ENCODE measurements around the gene INHBE.
"Not testable (repeated sequence)": the region's sequence is repeated elsewhere in the genome, so short reads cannot be mapped to it uniquely, and the experiment has no call there.

The INHBE gene

GRCh38 chr12:57454566-57455373 is at the start of gene INHBE:
TSS of gene INHBE (plus strand) at chr12:57455307. CDS start at chr12:57455537, 230 bp downstream.
- Histone ChIP-seq H3K4me1 (ENCODE audit: insufficient read depth, low read length) (peaks cover 23% of the 10 kb centered on the region), H3K36me3 (ENCODE audit: insufficient read depth, low read length) (no peaks in the 10 kb centered on the region), H3K9ac (ENCODE audit: low read depth, low read length) (peak within 1 kb of the TSS; percentile 56), H3K9me3 (ENCODE audit: control insufficient read depth, insufficient read depth, low read length) (no peaks in the 10 kb centered on the region)

DNA sequence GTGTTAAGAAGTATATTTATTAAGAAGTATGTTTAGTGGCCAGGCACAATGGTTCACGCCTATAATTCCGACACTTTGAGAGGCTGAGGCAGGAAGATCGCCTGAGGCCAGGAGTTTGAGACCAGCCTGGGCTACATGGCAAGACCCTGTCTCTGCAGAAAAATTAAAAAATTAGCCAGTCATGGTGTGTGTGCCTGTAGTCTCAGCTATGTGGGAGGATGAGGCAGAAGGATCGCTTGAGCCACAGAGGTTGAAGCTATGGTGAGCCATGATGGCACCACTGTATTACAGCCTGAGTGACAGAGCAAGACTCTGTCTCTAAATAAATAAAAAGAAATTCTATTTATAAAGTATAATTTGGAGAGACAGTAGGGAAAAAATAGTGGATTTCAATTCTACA is 44.6 kb upstream of the INHBE start:
- no peaks in the 10 kb centered on the region for H3K9me3 ChIP-seq (ENCODE audit: control insufficient read depth, insufficient read depth, low read length)
- no peak overlapping the region for H3K9ac ChIP-seq (ENCODE audit: low read depth, low read length)
- H3K36me3 ChIP-seq (ENCODE audit: insufficient read depth, low read length): no peaks in the 10 kb centered on the region
- peaks cover 10% of the 10 kb centered on the region for H3K4me1 ChIP-seq (ENCODE audit: insufficient read depth, low read length)

DNA sequence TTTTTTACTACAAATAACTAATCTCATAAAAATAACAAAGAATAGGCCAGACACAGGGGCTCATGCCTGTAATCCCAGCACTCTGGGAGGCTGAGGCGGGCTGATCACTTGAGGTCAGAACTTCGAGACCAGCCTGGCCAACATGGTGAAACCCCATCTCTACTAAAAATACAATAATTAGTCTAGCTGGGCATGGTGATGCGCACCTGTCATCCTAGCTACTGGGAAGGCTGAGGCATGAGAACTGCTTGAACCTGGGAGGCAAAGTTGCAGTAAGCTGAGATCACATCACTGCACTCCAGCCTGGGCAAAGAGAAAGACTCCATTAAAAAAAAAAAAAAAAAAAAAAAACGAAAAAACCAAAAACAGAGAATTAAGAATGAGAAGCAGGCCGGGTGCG is 40.9 kb upstream of the INHBE start:
- H3K9me3 ChIP-seq (ENCODE audit: control insufficient read depth, insufficient read depth, low read length); H3K9ac ChIP-seq (ENCODE audit: low read depth, low read length); H3K36me3 ChIP-seq (ENCODE audit: insufficient read depth, low read length): not testable (repeated sequence)
- peaks cover 11% of the 10 kb centered on the region for H3K4me1 ChIP-seq (ENCODE audit: insufficient read depth, low read length)

- Histone ChIP-seq H3K36me3 (ENCODE audit: insufficient read depth, low read length) (no peaks in the 10 kb centered on the region), H3K9ac (ENCODE audit: low read depth, low read length) (no peak overlapping the region), H3K4me1 (ENCODE audit: insufficient read depth, low read length) (peaks cover 11% of the 10 kb centered on the region), H3K9me3 (ENCODE audit: control insufficient read depth, insufficient read depth, low read length) (no peaks in the 10 kb centered on the region; the same call in 1 of the 2 replicates)
Observed at GRCh38 chr12:57415088-57415487, 40.0 kb upstream of the INHBE start.

DNA sequence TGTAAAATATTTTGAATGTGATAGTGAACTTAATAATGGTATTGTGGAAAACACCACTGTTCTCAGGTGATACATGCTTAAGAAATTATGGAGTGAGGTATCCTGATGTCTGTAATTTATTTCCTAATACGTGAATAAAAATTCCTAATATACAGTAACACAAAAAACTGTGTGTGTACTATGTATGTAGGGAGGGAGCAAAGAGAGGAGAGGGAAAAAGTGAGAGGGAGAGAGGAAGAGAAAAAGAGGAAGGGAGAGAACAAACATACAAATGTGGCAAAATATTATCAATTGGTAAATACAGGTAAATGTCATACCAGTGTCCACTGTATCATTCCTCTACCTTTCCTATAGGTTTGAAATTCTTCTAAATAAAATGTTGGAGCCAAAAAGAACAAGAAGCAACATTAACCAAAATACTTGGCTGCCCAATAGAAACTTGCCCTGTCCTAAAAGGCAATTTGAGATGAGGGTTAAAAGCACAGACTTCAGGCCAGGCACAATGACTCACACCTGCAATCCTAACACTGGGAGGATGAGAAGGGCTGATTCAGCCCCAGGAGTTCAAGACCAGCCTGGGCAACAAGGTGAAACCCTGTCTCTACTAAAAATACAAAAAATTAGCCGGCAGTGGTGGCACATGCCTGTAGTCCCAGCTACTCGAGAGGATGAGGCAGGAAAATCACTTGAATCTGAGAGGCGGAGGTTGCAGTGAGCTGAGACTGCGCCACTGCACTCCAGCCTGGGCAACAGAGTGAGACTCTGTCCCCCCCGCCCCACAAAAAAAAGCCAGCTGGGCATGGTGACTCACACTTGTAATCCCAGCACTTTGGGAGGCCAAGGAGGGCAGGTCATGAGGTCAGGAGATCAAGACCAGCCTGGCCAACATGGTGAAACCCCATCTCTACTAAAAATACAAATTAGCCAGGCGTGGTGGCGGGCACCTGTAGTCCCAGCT is 38.8 kb upstream of the INHBE start:
- no peaks in the 10 kb centered on the region for H3K36me3 ChIP-seq (ENCODE audit: insufficient read depth, low read length)
- no peaks in the 10 kb centered on the region; the same call in 1 of the 2 replicates for H3K9me3 ChIP-seq (ENCODE audit: control insufficient read depth, insufficient read depth, low read length)
- H3K4me1 ChIP-seq (ENCODE audit: insufficient read depth, low read length): peaks cover 11% of the 10 kb centered on the region
- H3K9ac ChIP-seq (ENCODE audit: low read depth, low read length): no peak overlapping the region

- peaks cover 11% of the 10 kb centered on the region for H3K4me1 ChIP-seq (ENCODE audit: insufficient read depth, low read length)
- no peaks in the 10 kb centered on the region; the same call in 1 of the 2 replicates for H3K9me3 ChIP-seq (ENCODE audit: control insufficient read depth, insufficient read depth, low read length)
- no peak overlapping the region for H3K9ac ChIP-seq (ENCODE audit: low read depth, low read length)
- no peaks in the 10 kb centered on the region for H3K36me3 ChIP-seq (ENCODE audit: insufficient read depth, low read length)
Observed at GRCh38 chr12:57418255-57418654, 36.9 kb upstream of the INHBE start.

DNA sequence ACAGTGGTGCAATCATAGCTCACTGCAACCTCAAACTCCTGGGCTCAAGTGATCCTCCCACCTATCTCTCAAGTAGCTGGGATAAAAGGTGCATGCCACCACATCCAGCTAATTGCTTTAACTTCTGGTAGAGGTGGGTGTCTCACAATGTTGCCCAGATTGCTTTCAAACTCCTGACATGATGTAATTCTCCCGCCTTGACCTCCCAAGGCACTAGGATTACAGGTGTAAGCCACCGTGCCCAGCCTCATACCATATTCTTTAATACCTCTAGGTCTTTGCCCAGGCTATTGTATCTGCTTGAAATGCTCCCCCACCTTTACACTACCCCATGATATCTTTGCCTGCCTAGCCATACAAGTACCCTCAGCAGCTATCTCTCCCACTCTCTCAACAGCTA is 35.6 kb upstream of the INHBE start:
- Histone ChIP-seq H3K4me1 (ENCODE audit: insufficient read depth, low read length) (peaks cover 11% of the 10 kb centered on the region), H3K9ac (ENCODE audit: low read depth, low read length) (no peak overlapping the region), H3K36me3 (ENCODE audit: insufficient read depth, low read length) (no peaks in the 10 kb centered on the region), H3K9me3 (ENCODE audit: control insufficient read depth, insufficient read depth, low read length) (no peaks in the 10 kb centered on the region; the same call in 1 of the 2 replicates)

DNA sequence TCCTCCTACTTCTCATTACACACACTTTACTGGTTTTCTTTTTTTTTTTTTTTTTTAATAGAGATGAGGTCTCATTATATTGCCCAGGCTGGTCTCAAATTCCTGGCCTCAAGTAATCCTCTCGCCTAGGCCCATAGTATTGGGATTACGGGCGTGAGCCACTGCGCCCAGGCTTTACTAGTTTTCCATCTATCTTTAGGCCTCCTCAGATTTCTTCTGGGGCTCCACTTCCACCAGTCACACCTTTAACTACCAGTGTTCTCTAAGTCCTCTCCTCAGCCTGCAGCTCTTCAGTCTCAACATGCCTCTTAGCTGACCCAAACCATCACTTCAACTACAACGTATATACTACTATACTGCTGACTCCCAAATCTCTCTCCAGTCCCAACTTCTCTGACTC is 34.6 kb upstream of the INHBE start:
- no peak overlapping the region for H3K9ac ChIP-seq (ENCODE audit: low read depth, low read length)
- no peaks in the 10 kb centered on the region for H3K36me3 ChIP-seq (ENCODE audit: insufficient read depth, low read length)
- peaks cover 2% of the 10 kb centered on the region for H3K4me1 ChIP-seq (ENCODE audit: insufficient read depth, low read length)
- no peaks in the 10 kb centered on the region; the same call in 1 of the 2 replicates for H3K9me3 ChIP-seq (ENCODE audit: control insufficient read depth, insufficient read depth, low read length)

- H3K4me1 ChIP-seq (ENCODE audit: insufficient read depth, low read length); H3K9ac ChIP-seq (ENCODE audit: low read depth, low read length); H3K9me3 ChIP-seq (ENCODE audit: control insufficient read depth, insufficient read depth, low read length); H3K36me3 ChIP-seq (ENCODE audit: insufficient read depth, low read length): not testable (repeated sequence)
Observed at GRCh38 chr12:57426948-57427347, 28.2 kb upstream of the INHBE start.

DNA sequence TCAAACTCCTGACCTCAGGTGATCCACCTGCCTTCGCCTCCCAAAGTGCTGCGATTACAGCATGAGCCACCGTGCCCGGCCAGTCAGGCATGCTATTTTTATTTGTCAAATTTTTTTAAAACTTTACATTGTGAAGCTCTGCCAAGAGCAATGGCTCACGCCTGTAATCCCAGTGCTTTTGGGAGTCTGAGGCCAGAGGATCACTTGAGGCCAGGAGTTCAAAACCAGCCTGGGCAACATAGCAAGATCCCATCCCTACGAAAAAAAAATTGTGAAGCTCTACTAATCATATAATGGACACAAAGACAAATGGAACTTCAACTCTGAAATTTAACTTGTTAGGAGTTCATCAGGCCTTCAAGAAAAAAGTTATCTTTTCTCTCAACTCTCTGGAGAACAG is 26.1 kb upstream of the INHBE start:
- Histone ChIP-seq H3K4me1 (ENCODE audit: insufficient read depth, low read length) (no peaks in the 10 kb centered on the region), H3K9me3 (ENCODE audit: control insufficient read depth, insufficient read depth, low read length) (no peaks in the 10 kb centered on the region), H3K9ac (ENCODE audit: low read depth, low read length) (no peak overlapping the region), H3K36me3 (ENCODE audit: insufficient read depth, low read length) (no peaks in the 10 kb centered on the region)

GRCh38 chr12:57429473-57430111 is 25.5 kb upstream of the INHBE start:
- Histone ChIP-seq H3K9me3 (ENCODE audit: control insufficient read depth, insufficient read depth, low read length) (no peaks in the 10 kb centered on the region), H3K36me3 (ENCODE audit: insufficient read depth, low read length) (no peaks in the 10 kb centered on the region), H3K4me1 (ENCODE audit: insufficient read depth, low read length) (peaks cover 3% of the 10 kb centered on the region; the same call in 1 of the 2 replicates), H3K9ac (ENCODE audit: low read depth, low read length) (peak overlapping the region; percentile 88)

DNA sequence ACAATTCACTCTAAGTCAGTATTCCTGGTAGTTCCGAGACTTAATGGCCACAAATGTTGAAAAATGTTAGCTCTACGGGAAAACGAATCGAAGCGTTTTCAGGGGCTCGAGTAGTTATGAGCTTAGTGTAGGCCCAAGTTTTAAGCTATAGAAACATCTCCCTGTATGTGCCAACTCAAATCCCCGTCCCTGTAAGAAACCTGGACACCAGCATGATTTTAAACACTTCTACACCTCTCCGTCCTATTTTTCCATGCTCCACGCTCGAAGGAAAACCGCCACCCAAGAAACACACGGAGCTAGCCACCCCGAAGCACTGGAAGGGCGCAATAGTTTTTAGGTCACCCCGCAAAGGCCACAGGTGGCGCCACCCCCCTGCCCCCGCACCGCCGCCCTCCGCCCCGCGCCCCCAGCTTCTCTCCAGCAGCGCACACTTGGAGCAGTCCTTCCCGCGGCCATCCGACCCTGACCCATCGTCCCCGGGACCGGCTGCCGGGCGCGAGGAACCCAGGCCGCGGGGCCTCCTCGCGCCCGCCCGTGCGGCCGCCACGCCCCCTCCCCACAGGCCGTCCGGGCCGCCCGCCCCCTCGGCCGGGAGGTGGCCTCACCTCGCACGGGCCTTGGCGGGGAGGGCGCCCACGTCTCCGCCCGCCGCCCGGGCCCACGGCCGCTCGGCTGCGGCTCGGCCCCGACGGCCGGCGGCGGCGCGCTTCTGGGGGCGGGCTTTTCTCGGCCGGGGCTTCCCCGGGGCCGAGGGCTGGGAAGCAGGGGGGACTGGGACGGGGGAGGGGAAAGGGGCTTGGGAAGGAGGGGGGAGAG is 24.8 kb upstream of the INHBE start:
- H3K9me3 ChIP-seq (ENCODE audit: control insufficient read depth, insufficient read depth, low read length): no peaks in the 10 kb centered on the region
- no peaks in the 10 kb centered on the region for H3K36me3 ChIP-seq (ENCODE audit: insufficient read depth, low read length)
- H3K4me1 ChIP-seq (ENCODE audit: insufficient read depth, low read length): peaks cover 7% of the 10 kb centered on the region; the same call in 1 of the 2 replicates
- H3K9ac ChIP-seq (ENCODE audit: low read depth, low read length): peak overlapping the region; percentile 88

- peaks cover 7% of the 10 kb centered on the region; the same call in 1 of the 2 replicates for H3K4me1 ChIP-seq (ENCODE audit: insufficient read depth, low read length)
Observed at GRCh38 chr12:57430931-57431566, 24.1 kb upstream of the INHBE start, which contains the start of gene R3HDM2. TSS of gene R3HDM2 (minus strand) at chr12:57431043. CDS start at chr12:57310428, 120,615 bp downstream.

More at GRCh38 chr12:57430931-57431566, 24.1 kb upstream of the INHBE start, which contains the start of gene R3HDM2:
- Histone ChIP-seq H3K9me3 (ENCODE audit: control insufficient read depth, insufficient read depth, low read length) (no peaks in the 10 kb centered on the region), H3K36me3 (ENCODE audit: insufficient read depth, low read length) (no peaks in the 10 kb centered on the region), H3K9ac (ENCODE audit: low read depth, low read length) (peak within 1 kb of the TSS; percentile 88)

Measured in ES-I3 (cell line).